GM18858 (cell line): ENCODE results near the gene KDM8.

Experiments
- ATAC-seq: cut with Tn5 transposase; IDR thresholded peaks from one replicate; pipeline ENCODE4 v1.9.1; 2021; ENCODE audit not compliant: unreplicated experiment

The KDM8 gene

DNA sequence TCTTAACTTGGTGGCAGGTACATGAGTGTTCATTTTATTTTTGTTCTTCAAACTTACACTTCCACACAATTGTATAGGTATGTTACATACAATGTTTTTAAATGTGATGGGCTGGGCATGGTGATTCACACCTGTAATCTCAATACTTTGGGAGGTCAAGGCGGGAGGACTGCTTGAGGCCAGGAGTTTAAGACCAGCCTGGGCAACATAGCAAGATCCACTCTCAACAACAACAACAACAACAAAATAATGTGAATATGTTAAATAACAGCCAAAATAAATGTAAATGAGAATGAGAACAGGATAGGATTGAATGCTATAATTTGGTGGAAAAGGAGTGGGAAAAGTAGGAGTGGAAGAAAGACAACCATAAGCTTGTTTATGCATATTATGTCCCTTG lies 62.7 kb downstream of the KDM8 start:
- ATAC-seq = no peak

DNA sequence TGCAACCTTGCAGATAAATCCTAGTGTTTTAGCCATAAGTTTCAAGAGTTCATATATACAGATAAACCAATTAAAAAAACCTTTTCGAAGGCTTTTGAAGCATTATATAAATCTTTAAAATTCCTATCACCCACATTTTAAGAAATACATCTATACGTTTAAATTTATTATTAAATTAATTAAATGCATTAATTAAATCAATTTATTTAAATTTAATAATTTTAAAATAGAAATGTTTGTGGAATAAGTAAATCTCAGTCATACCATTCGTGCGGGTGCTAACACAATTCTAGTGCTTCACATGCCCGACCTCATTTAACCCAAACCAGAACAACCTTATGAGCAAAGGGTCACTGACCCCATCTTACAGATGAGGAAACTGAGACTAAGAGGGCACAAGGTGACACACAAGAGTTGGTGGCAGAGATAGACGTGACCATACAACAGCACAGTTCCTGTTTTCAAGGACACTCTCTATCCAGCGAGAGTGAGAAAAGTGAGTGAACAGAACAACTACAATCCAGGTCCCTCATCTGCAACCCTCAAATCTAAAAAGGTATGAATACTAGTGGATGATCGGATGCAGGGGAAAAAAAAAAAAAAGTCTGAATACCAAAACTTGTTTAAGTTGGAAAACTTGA lies 63.8 kb downstream of the KDM8 start:
- ATAC-seq = no peak

DNA sequence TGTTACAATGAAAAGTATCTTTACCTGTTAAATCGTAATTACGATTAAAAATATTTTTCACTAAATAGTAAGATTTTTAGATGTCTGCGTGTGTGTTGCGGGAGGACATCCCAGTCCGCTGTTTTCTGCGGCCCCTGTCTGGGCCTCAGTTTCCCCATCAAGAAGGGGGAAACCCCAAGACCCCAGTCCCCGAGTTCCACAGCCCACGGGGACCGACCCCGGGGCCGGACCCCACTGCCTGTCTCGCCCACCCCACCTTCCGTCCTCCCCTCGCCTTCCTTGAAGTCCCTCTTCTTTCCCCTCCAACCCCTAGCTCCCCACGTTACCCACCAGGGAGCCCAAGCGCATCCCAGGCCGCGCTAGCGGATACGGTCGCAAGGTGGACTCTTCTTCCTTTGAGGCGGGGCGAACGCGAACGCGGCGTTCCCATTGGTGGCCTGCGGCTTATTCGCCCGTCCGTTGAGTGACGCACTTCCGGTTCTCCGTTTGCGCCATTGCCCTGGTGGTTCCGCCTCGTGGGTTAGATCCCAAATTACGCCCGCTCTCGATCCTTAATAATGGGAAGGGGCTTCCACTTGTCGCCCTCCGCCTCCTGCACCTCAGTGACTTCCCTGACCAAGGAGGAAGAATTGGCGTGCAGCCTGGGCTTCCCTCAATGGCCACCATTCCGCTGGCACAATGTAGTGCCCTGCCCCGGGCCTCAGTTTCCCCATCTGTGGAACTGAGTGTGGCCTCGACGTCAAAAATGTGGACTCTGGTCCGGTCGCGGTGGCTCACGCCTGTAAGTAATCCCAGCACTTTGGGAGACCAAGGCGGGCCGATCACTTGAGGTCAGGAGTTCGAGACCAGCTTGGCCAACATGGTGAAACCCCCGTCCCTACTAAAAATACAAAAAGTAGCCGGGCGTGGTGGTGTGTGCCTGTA lies 65.3 kb downstream of the KDM8 start, which contains the start of gene NSMCE1:
Gene NSMCE1, minus strand, starts transcription at position 397 of the 924 bp plus-strand sequence. CDS start 11,202 bp downstream, outside the sequence.
- peak; percentile 84 for ATAC-seq

DNA sequence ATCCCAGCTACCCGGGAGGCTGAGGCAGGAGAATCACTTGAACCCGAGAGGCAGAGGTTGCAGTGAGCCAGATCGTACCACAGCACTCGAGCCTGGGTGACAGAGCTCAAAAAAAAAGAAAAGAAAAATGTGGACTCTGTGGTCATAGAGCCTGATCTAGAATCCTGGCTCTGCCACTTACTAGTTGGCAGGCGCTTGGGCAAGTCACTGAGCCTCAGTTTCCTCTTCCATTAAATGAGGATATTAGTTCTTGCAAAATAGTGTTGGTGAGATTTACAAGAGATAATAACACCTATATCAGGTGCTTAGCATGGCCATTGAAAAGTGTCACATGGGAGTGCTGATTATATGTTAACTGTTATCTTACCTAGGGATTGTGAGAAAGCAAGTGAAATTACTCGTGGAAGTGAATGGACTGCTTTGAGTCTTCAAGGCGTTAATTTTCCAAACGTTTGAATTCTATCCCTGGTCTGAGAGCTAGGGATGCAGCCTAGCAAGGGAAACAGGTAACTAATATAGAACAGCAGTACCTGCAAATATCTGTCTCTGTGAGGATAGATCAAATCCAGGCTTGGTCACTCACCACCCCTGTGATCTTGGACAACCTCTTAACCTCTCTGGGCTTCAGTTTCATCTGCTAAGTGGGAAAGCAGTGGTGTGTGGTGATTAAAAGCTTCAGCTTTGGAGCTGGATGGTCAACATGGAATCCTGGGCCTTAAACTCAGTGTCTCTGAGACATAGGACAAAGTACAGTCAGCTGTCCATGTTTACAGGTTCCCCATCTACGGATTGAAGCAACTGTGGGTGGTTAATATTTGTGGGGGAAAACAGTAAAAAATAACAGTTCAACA lies 66.2 kb downstream of the KDM8 start:
- no peak for ATAC-seq

DNA sequence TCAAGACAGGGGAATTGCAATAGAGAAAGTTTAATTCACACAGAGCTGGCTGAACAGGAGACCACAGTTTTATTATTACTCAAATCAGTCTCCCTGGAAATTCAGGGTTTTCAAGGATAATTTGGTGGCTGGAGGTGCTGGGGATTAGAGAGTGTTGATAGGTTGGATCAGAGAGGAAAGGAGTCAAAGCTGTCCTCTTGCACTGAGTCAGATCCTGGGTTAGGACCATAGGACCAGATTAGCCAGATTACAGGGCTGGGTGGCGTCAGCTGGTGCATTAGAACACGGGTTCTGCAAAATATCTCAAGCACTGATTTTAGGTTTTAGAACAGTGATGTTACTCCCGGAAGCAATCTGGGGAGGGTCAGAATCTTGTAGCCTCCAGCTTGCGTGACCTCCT lies 67.0 kb downstream of the KDM8 start:
- no peak for ATAC-seq
